GM12875 (cell line): Measurements from ENCODE around the gene ELMO1.

Source experiments
- H3K4me3 ChIP-seq: one replicate; pipeline ENCODE4 v1.5.1; 2011; ENCODE audit warnings: low read depth, low read length, control low read depth
- CTCF ChIP-seq: IDR thresholded peaks from 2 replicates; pipeline ENCODE4 v1.5.1; 2011; ENCODE audit warnings: low read depth, mild to moderate bottlenecking, control low read depth, inconsistent platforms, low read length, moderate library complexity, borderline replicate concordance; ENCODE audit not compliant: insufficient read depth

The ELMO1 gene

GRCh38 chr7:37434529-37434928 lies 14.1 kb downstream of the ELMO1 start:
- H3K4me3 ChIP-seq, result no peak overlapping the region
- no peak for TF ChIP-seq CTCF

DNA sequence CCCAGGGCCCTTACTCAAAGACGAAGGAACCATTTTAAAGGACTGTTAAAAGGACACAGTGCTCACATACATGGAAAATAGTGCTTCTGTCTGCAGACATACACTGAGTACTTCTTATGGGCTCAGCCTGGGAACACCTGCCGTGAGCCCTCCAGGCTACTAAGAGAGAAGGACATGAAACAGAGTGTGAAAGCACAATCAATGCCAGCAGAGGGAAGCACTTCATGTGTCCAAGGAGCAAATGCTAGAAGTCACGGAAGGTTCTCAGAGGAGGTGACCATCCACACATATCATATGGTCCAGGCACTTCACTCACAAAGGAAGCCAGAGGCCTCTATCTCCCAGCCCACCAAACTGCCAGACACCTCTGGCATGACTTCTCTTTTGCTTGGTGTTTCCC lies 15.5 kb downstream of the ELMO1 start:
- TF ChIP-seq CTCF, result no peak
- H3K4me3 ChIP-seq, result no peak overlapping the region

- no peak overlapping the region for H3K4me3 ChIP-seq
- TF ChIP-seq CTCF, result no peak
These were observed 16.3 kb downstream of the ELMO1 start for GRCh38 chr7:37432281-37432920.

DNA sequence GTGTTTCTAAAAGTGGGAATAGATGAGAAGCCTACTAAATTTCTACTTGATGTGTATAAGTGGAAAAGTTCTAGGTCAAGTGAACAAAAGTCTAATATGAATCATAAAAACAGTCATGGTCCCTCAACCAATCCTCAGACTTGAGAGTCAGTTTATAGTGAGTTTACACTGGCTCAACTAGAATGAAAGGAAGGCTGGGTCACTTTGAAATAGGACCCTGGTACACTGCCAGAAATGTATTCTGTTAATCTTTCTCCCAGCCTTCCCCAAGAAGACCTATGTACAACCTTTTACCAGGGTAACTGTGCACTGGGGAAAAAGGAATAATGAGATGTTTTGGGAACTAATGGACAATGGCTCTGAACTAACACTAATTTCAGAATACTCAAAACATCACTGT lies 17.3 kb downstream of the ELMO1 start:
- TF ChIP-seq CTCF, result no peak
- H3K4me3 ChIP-seq, result no peak overlapping the region

- TF ChIP-seq CTCF, result no peak
- no peak overlapping the region for H3K4me3 ChIP-seq
These were observed 18.0 kb downstream of the ELMO1 start for GRCh38 chr7:37430640-37431039.

DNA sequence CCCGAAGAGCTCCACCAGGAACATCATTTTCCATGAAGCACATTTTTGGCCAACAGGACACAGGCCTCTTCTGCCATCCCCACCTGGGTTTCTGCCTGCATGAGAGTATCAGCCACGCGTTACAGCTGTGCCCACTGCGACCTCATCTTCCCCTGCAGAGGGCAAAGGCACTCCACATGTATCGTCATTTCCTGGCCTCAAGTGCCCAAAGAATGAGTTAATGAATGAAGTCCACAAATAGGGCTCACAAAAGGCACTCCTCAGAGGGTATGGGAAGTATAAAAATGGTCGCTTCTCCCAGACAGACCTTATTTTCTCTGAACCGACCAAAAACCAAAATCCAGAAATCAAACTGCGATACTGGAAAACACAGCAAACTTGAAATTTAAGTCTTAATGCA lies 18.5 kb downstream of the ELMO1 start:
- H3K4me3 ChIP-seq, result no peak overlapping the region
- no peak for TF ChIP-seq CTCF

- no peak for TF ChIP-seq CTCF
- H3K4me3 ChIP-seq, result no peak overlapping the region
These were observed 19.3 kb downstream of the ELMO1 start for GRCh38 chr7:37429435-37429791.
